GM18873 (cell line): ENCODE data around the gene MZF1.

Source experiments
- ATAC-seq: cut with Tn5 transposase; IDR thresholded peaks from one replicate; pipeline ENCODE4 v1.9.1; 2021; ENCODE audit warnings: mild to moderate bottlenecking, moderate library complexity, moderate number of reproducible peaks; ENCODE audit not compliant: unreplicated experiment, low FRiP score

Gene MZF1

GRCh38 chr19:58570770-58571574 is 2.2 kb downstream of the MZF1 start:
- ATAC-seq: no peak

GRCh38 chr19:58569943-58570670 is 3.0 kb downstream of the MZF1 start:
- ATAC-seq: no peak

- no peak for ATAC-seq
These were observed 3.8 kb downstream of the MZF1 start for GRCh38 chr19:58569191-58569942.

DNA sequence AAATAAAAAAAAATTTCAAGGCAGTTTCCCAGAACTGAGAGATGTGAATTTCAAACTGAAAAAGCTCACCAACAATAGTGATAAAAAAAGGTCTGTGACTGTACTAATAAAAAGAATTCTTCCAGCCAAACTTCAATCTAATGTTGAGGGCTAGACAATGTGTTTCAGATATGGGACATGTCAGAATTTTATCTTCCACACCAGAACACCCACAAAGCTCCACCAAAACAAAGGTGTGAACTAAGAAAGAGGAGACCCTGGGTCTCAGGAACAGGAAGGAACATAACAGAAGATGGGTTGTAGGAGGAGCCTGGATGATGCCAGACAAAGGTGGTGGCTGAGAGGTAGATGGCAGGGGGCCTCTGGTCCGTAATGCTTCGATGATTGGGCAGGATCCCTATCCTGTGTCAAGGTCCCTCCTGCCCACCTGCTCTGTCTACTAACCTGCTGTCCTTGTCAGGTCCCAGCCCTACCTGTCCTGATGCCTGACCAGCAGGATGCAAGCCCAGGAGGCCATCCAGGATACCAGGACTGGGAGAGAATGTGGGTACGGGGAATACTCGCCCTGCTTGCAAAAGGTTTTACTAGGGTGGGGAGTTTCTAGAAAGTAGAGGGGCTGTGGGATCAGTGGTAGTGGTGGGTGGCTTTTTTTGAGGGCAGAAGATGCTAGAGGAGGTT is 4.5 kb downstream of the MZF1 start:
- ATAC-seq: no peak

DNA sequence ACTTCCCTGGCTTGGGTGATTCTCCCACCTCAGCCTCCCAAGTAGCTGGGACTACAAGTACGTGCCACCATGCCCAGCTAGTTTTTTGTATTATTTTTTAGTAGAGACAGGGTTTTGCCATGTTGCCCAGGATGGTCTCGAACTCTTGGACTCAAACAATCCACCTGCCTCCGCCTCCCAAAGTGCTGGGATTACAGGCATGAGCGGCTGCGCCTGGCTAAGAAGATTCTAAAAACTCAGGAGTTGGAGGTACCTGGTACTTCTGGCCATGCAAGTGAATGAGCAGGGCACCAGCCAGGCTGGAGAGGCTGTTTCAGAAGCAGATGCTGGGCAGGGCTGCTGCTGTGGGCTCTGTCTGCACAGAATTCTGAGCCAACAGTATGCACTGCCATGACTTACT is 6.1 kb downstream of the MZF1 start:
- ATAC-seq: no peak

GRCh38 chr19:58563823-58564222 is 9.3 kb downstream of the MZF1 start:
- no peak for ATAC-seq

DNA sequence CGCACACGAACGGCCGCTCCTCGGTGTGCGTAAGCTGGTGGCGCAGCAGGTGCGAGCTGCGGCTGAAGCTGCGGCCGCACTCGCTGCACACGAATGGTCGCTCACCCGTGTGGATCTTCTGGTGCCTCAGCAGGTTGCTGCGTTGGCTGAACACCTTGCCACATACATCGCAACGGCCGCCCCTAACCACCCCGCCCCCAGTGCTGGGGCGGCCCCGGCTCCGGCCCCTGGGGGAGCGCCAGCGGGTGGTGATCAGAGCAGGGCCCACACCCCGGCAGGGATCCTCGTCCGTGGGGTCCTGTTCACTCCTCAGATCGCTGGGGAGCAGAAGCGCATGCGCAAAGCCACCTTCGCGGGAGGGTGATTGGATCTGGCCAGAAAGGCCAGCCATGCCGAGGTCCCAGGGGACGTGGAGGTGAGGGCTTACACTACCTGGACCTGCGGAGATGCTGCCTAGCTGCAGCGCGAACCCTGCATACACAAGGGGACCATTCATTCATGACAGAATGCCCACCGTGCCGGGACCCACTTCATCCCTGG is 10.0 kb downstream of the MZF1 start:
- ATAC-seq: no peak

GRCh38 chr19:58562122-58563033 is 10.8 kb downstream of the MZF1 start:
- no peak for ATAC-seq

- no peak for ATAC-seq
These were observed 11.6 kb downstream of the MZF1 start for GRCh38 chr19:58561373-58562121.

DNA sequence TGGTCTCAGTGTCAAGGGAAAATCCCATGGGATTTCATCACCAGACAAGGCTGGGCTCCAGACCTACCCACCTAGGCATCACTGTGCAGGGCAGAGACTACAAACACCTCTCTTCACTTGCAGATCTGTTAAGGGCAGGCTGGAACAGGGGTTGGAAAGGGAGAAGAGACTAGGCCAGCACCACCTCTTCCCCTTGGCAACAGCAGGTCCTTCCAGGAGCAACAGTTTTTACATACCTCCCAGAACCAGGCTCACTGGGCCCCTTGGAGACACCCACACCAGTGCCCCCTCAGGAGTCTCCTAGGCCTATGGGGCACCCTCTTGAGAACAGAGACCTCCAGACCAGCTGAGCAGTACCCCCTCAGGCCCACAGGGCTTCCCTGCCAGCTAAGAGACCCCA is 12.2 kb downstream of the MZF1 start:
- no peak for ATAC-seq

GRCh38 chr19:58560007-58560887 is 12.9 kb downstream of the MZF1 start:
- ATAC-seq: no peak

DNA sequence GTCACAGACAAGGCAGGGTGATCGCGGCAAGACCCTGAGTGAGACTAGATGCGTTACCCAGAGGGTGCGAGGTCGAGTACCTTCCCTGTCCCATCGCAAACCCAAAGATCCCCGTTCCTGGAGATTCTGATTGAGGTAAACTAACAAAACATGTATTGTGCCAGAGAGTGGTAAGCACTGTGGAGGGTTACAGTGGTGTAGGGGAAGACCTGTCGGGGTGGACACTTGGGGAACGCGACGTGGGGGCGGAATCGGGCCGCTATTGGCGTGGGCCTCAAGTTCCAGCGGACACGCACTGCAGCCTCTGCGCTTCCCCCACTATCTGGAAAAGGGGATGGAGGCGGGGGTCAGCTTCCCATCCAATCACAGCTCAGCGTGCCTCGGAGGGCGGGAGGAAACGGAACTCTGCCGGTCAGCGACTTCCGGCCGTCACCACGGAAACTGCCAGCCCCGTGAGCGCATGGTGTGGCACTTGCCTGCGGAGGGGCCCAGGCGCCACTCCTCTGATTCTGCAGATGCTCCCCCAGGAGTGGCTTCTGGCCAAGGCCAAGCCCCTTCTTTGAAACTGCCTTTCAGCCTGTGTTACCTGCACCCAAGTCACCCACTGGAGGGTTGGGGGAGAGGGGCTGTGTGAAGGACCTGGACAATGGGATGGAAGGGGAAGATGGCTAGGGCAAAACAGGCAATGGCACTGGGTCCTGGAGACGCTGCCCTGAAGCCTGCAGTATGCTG is 13.7 kb downstream of the MZF1 start:
- ATAC-seq: no peak

- ATAC-seq: peak; percentile 50
These were observed 14.4 kb downstream of the MZF1 start for GRCh38 chr19:58558623-58559274.

- no peak for ATAC-seq
These were observed 15.0 kb downstream of the MZF1 start, which contains the start of gene UBE2M for GRCh38 chr19:58558066-58558622. UBE2M (minus strand) TSS chr19:58558611; CDS start chr19:58558381, 230 bp downstream.

DNA sequence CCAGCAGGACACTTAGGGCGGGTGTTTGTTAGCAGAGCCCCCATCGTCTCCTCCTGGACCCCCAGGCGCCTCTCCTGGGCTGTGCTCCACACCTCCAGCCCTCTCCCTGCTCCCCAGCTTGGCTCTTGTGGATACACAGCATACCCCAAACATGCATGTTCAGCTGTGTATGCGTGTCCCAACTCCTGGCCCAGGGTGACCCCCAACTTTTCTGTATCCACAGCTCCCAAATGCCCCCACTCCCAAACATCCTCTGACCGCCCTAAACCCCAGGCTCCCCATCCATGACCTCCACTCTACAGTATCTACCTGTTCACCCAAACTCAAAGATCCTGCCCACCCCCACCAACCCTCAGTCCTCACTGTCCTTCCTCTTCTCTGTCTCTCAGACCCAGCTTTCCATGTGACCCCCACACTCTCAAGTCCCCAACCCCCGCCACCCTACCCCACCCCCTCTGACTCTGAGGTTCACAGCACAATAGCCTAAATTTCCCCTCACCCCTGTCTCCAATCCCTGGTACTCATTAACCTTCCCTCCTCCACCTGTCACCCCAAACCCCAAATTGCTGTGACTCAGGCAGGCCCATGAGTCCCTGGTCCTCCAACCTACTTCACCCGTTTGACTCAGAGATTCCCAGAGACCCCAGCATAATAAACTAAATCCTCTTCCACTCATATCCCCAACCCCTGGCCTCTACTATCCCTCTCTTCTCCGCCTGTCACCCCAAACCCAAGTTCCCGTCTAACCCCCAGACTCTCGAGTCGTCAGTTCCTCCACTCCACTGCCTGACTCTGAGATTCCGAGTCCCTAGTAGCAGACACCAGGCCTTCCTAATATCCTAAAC is 15.7 kb downstream of the MZF1 start:
- no peak for ATAC-seq
